Sigmoid colon (tissue), 7 donors: ENCODE measurements around the gene CACNA1G. TPM values are rescaled to one million over a fixed set of nuclear protein-coding genes. Genes with fewer than 3 reads are reported as not detected.

Experiments used
- DNase-seq: peaks from one replicate; pipeline ENCODE4 v3.0.0-alpha.2; 2019
- H3K27ac ChIP-seq, 4 donors: fragments of 200-600 bp; sonication (generic); one replicate each; pipeline ENCODE4 v1.5.1; 2016 to 2019; ENCODE audit warnings: mild to moderate bottlenecking in 1 of 4
- H3K27me3 ChIP-seq, 3 donors: fragments of 200-600 bp; sonication (generic); one replicate each; pipeline ENCODE4 v1.5.1; 2019; ENCODE audit warnings: mild to moderate bottlenecking in 1 of 3
- H3K36me3 ChIP-seq, 4 donors: fragments of 200-600 bp; sonication (generic); one replicate each; pipeline ENCODE4 v1.5.1; 2016 to 2019
- H3K4me1 ChIP-seq, 4 donors: fragments of 200-600 bp; sonication (generic); one replicate each; pipeline ENCODE4 v1.5.1; 2017 to 2019
- H3K4me3 ChIP-seq, 4 donors: fragments of 200-600 bp; sonication (generic); one replicate each; pipeline ENCODE4 v1.5.1; 2017 to 2019; ENCODE audit warnings: mild to moderate bottlenecking in 2 of 4, moderate library complexity in 1 of 4
- H3K9me3 ChIP-seq, 4 donors: fragments of 200-600 bp in 3 of 4; sonication (generic) in 3 of 4; one replicate each; pipeline versions ENCODE4 v1.5.1 to v1.6.1; 2013 to 2019
- CTCF ChIP-seq, 4 experiments: fragments of 450-650 bp in 3 of 4; fragments of 200-600 bp in 1 of 4; IDR thresholded peaks; one replicate each; pipeline ENCODE4 v1.5.1; 2016 to 2019; ENCODE audit warnings: antibody characterized with exemption in 4 of 4, mild to moderate bottlenecking in 3 of 4, moderate library complexity in 2 of 4
- EP300 ChIP-seq, 4 donors: sonication (generic); formaldehyde crosslinking; IDR thresholded peaks; one replicate each; pipeline ENCODE4 v1.6.1; 2017; ENCODE audit warnings: antibody characterized with exemption in 4 of 4
- POLR2A ChIP-seq, 2 donors: fragments of 450-650 bp; IDR thresholded peaks; one replicate each; pipeline ENCODE4 v1.6.1; 2016; ENCODE audit warnings: antibody characterized with exemption in 2 of 2, mild to moderate bottlenecking in 2 of 2, moderate library complexity in 2 of 2
- POLR2AphosphoS5 ChIP-seq, 4 donors: sonication (generic); formaldehyde crosslinking; IDR thresholded peaks; one replicate each; pipeline ENCODE4 v1.6.1; 2017; ENCODE audit warnings: antibody characterized with exemption in 4 of 4
- WGBS, 2 donors: extraction: QIAGEN DNeasy Blood & Tissue Kit; methylation state at CpG; one replicate each; pipeline ENCODE4 v1.1.7; 2013; 5-methylcytosine and 5-hydroxymethylcytosine counted together
- intact Hi-C: fragments of 100-400 bp; cut with DNase I; formaldehyde crosslinking; loops from one replicate; pipeline ENCODE4 v1.15.1; 2023
- polyA plus RNA-seq, 3 donors: library from polyadenylated mRNA; stranded (reverse); fragments of 200-250 nt; gene quantifications; one replicate each; pipeline ENCODE4 v1.2.3, GENCODE V29; 2013
- total RNA-seq, 4 donors: library from RNA; depleted of rRNA; stranded (reverse); fragments of >200 nt; gene quantifications; one replicate each; pipeline ENCODE4 v1.1.0, GENCODE V29; 2016
- donor health status: healthy with polysubstance abuse.
- donor health status: Bipolar disorder and iron deficiency.
- donor health status: healthy.

CACNA1G gene
- total and polyA plus RNA-seq, 7 donors = under 0.01 to 1.4 (median 0.34) TPM; not detected in 1

- intact Hi-C loops = no loop called here
- no peak for DNase-seq
- WGBS, 2 donors = 58 to 79% methylated on average over 5 of the region's 5 CpGs
- no peaks in the 10 kb centered on the region for H3K36me3 ChIP-seq
- H3K9me3 ChIP-seq = no peaks in the 10 kb centered on the region
- H3K27me3 ChIP-seq = peaks cover 2 to 37% (median 18%) of the 10 kb centered on the region in 3 donors
- no peak overlapping the region for H3K4me3 ChIP-seq
- peaks cover 0 to 4% (median 2%) of the 10 kb centered on the region in 4 donors for H3K4me1 ChIP-seq
- TF ChIP-seq POLR2A (IDR thresholded peaks at IDR 0.05) = no peak
- no peak for TF ChIP-seq CTCF (IDR thresholded peaks at IDR 0.05)
- no peak for TF ChIP-seq EP300 (IDR thresholded peaks at IDR 0.05)
- TF ChIP-seq POLR2AphosphoS5 (IDR thresholded peaks at IDR 0.05) = no peak
- no peak overlapping the region for H3K27ac ChIP-seq
These were observed 33.3 kb upstream of the CACNA1G start for GRCh38 chr17:50527155-50527762.

- no peak for DNase-seq
- H3K27me3 ChIP-seq = peaks cover 9 to 45% (median 26%) of the 10 kb centered on the region in 3 donors
- H3K27ac ChIP-seq = no peak overlapping the region
- H3K9me3 ChIP-seq = no peaks in the 10 kb centered on the region
- intact Hi-C loops = no loop called here
- WGBS, 2 donors = 73 to 83% methylated on average over 4 of the region's 4 CpGs
- H3K4me1 ChIP-seq = peaks cover 0 to 11% (median 9%) of the 10 kb centered on the region in 4 donors
- no peak overlapping the region for H3K4me3 ChIP-seq
- no peaks in the 10 kb centered on the region for H3K36me3 ChIP-seq
- no peak for TF ChIP-seq CTCF (IDR thresholded peaks at IDR 0.05)
- no peak for TF ChIP-seq POLR2A (IDR thresholded peaks at IDR 0.05)
- no peak for TF ChIP-seq POLR2AphosphoS5 (IDR thresholded peaks at IDR 0.05)
- TF ChIP-seq EP300 (IDR thresholded peaks at IDR 0.05) = no peak
These were observed 32.5 kb upstream of the CACNA1G start for GRCh38 chr17:50527949-50528474.

DNA sequence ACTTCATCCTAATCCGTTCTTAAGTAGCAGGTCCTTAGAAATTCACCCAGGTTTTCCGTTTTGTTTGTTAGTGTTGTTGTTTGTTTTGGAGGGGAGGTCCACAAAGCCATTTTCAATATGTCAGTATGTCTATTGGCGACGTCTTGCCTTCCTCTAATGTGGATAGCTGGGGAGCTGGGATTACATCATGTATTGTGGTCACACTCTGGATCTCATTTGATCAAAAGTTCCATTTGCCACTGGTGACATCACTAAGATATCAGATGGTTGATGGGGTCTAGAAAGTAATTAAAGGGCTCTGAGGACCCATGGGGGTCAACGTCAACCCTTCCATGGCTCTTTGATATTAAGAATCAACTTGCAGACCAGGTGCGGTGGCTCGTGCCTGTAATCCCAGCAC lies 30.7 kb upstream of the CACNA1G start:
- TF ChIP-seq EP300 (IDR thresholded peaks at IDR 0.05) (no peak), POLR2A (IDR thresholded peaks at IDR 0.05) (no peak), POLR2AphosphoS5 (IDR thresholded peaks at IDR 0.05) (no peak), CTCF (IDR thresholded peaks at IDR 0.05) (no peak)
- DNase-seq = no peak
- H3K4me3 ChIP-seq = no peak overlapping the region
- H3K36me3 ChIP-seq = no peaks in the 10 kb centered on the region
- peaks cover 12 to 63% (median 35%) of the 10 kb centered on the region in 3 donors for H3K27me3 ChIP-seq
- intact Hi-C loops = no loop called here
- H3K4me1 ChIP-seq = peaks cover 0 to 24% (median 20%) of the 10 kb centered on the region in 4 donors
- WGBS, 2 donors = 93 to 96% methylated on average over 7 of the region's 7 CpGs
- H3K9me3 ChIP-seq = no peaks in the 10 kb centered on the region
- no peak overlapping the region for H3K27ac ChIP-seq

GRCh38 chr17:50531428-50532025 lies 29.0 kb upstream of the CACNA1G start:
- TF ChIP-seq POLR2AphosphoS5 (IDR thresholded peaks at IDR 0.05) (no peak), CTCF (IDR thresholded peaks at IDR 0.05) (no peak), EP300 (IDR thresholded peaks at IDR 0.05) (no peak), POLR2A (IDR thresholded peaks at IDR 0.05) (no peak)
- H3K9me3 ChIP-seq = no peaks in the 10 kb centered on the region
- no peak for DNase-seq
- no peaks in the 10 kb centered on the region for H3K36me3 ChIP-seq
- no peak overlapping the region for H3K4me3 ChIP-seq
- no peak overlapping the region for H3K27ac ChIP-seq
- intact Hi-C loops = no loop called here
- peaks cover 0 to 24% (median 20%) of the 10 kb centered on the region in 4 donors for H3K4me1 ChIP-seq
- whole genome bisulfite sequencing, 2 donors = 78 to 80% methylated on average over 6 of the region's 6 CpGs
- peaks cover 12 to 66% (median 43%) of the 10 kb centered on the region in 3 donors for H3K27me3 ChIP-seq
